ENCODE measurements around the gene GDF10.

The GDF10 gene

GRCh38 chr10:47318706-47319105 lies 18.7 kb downstream of the GDF10 start:
- Histone ChIP-seq H3K36me3 (ENCODE audit: control insufficient read depth in 1 of 2, insufficient read depth in 2 of 2, low read depth in 1 of 2, low read length in 2 of 2) (no peaks in the 10 kb centered on the region), H3K4me3 (ENCODE audit: insufficient read depth in 1 of 2, low read depth in 1 of 2, low read length in 2 of 2) (no peak overlapping the region), H3K4me1 (ENCODE audit: control insufficient read depth, insufficient read depth, low read depth, low read length) (no peaks in the 10 kb centered on the region), H3K27me3 (ENCODE audit: control insufficient read depth in 1 of 2, insufficient read depth in 1 of 2, low read length in 2 of 2) (peaks cover 34 to 47% of the 10 kb centered on the region in 2 experiments), H2AK5ac (ENCODE audit: low read length, severe bottlenecking) (no peak overlapping the region), H2BK5ac (ENCODE audit: low read depth, low read length, poor library complexity, severe bottlenecking) (no peak overlapping the region), H3K18ac (ENCODE audit: low read depth in 1 of 2, low read length in 2 of 2) (no peak overlapping the region), H2BK12ac (ENCODE audit: low read length in 2 of 2) (no peak overlapping the region), H4K91ac (ENCODE audit: low read length) (no peak overlapping the region), H3K14ac (ENCODE audit: low read length in 2 of 2) (no peak overlapping the region), H3K9ac (ENCODE audit: low read length) (no peak overlapping the region), H3K23ac (ENCODE audit: low read length in 2 of 2) (no peak overlapping the region), H2AFZ (ENCODE audit: low read depth, low read length) (no peak overlapping the region), H2BK120ac (ENCODE audit: low read depth, low read length) (no peak overlapping the region), H3K79me1 (replicated peaks; ENCODE audit: low read length, poor library complexity, severe bottlenecking) (no peaks in the 10 kb centered on the region), H2BK15ac (ENCODE audit: low read depth, poor library complexity, severe bottlenecking) (no peak overlapping the region), H3K9me3 (ENCODE audit: control insufficient read depth, low read length) (no peaks in the 10 kb centered on the region), H3K27ac (ENCODE audit: low read length, poor library complexity, severe bottlenecking) (no peak overlapping the region), H3K4me2 (ENCODE audit: low read length, poor library complexity, severe bottlenecking) (no peak overlapping the region), H4K8ac (ENCODE audit: low read length) (no peak overlapping the region), H3K4ac (ENCODE audit: low read depth in 1 of 2, low read length in 2 of 2) (no peak overlapping the region)
- DNase-seq: no peak
- 67% methylated on average over 9 of the region's 9 CpGs for WGBS

GRCh38 chr10:47319784-47320183 lies 19.8 kb downstream of the GDF10 start:
- no peaks in the 10 kb centered on the region for H3K4me1 ChIP-seq (ENCODE audit: control insufficient read depth, insufficient read depth, low read depth, low read length)
- peaks cover 35 to 58% of the 10 kb centered on the region in 2 experiments for H3K27me3 ChIP-seq (ENCODE audit: control insufficient read depth in 1 of 2, insufficient read depth in 1 of 2, low read length in 2 of 2)
- no peak for DNase-seq
- no peak overlapping the region for H3K4ac ChIP-seq (ENCODE audit: low read depth in 1 of 2, low read length in 2 of 2)
- H3K4me3 ChIP-seq (ENCODE audit: insufficient read depth in 1 of 2, low read depth in 1 of 2, low read length in 2 of 2): no peak overlapping the region
- H3K9me3 ChIP-seq (ENCODE audit: control insufficient read depth, low read length): no peaks in the 10 kb centered on the region
- H4K91ac ChIP-seq (ENCODE audit: low read length): no peak overlapping the region
- 80% methylated on average over 8 of the region's 8 CpGs for WGBS
- H2BK120ac ChIP-seq (ENCODE audit: low read depth, low read length): no peak overlapping the region
- H3K36me3 ChIP-seq (ENCODE audit: control insufficient read depth in 1 of 2, insufficient read depth in 2 of 2, low read depth in 1 of 2, low read length in 2 of 2): no peaks in the 10 kb centered on the region
- H3K79me1 ChIP-seq (replicated peaks; ENCODE audit: low read length, poor library complexity, severe bottlenecking): no peaks in the 10 kb centered on the region
- no peak overlapping the region for H2BK15ac ChIP-seq (ENCODE audit: low read depth, poor library complexity, severe bottlenecking)
- no peak overlapping the region for H3K27ac ChIP-seq (ENCODE audit: low read length, poor library complexity, severe bottlenecking)
- no peak overlapping the region for H3K4me2 ChIP-seq (ENCODE audit: low read length, poor library complexity, severe bottlenecking)
- H2AK5ac ChIP-seq (ENCODE audit: low read length, severe bottlenecking): no peak overlapping the region
- H2BK5ac ChIP-seq (ENCODE audit: low read depth, low read length, poor library complexity, severe bottlenecking): no peak overlapping the region
- no peak overlapping the region for H3K18ac ChIP-seq (ENCODE audit: low read depth in 1 of 2, low read length in 2 of 2)
- no peak overlapping the region for H2AFZ ChIP-seq (ENCODE audit: low read depth, low read length)
- no peak overlapping the region for H3K23ac ChIP-seq (ENCODE audit: low read length in 2 of 2)
- no peak overlapping the region for H3K9ac ChIP-seq (ENCODE audit: low read length)
- H4K8ac ChIP-seq (ENCODE audit: low read length): no peak overlapping the region
- no peak overlapping the region for H2BK12ac ChIP-seq (ENCODE audit: low read length in 2 of 2)
- H3K14ac ChIP-seq (ENCODE audit: low read length in 2 of 2): no peak overlapping the region

GRCh38 chr10:47320812-47321211 lies 20.8 kb downstream of the GDF10 start:
- no peak overlapping the region for H3K4me2 ChIP-seq (ENCODE audit: low read length, poor library complexity, severe bottlenecking)
- H2AFZ ChIP-seq (ENCODE audit: low read depth, low read length): no peak overlapping the region
- no peak overlapping the region for H4K8ac ChIP-seq (ENCODE audit: low read length)
- H4K91ac ChIP-seq (ENCODE audit: low read length): no peak overlapping the region
- H3K27me3 ChIP-seq (ENCODE audit: control insufficient read depth in 1 of 2, insufficient read depth in 1 of 2, low read length in 2 of 2): peaks cover 35 to 66% of the 10 kb centered on the region in 2 experiments
- no peak overlapping the region for H2BK12ac ChIP-seq (ENCODE audit: low read length in 2 of 2)
- H2BK120ac ChIP-seq (ENCODE audit: low read depth, low read length): no peak overlapping the region
- H3K36me3 ChIP-seq (ENCODE audit: control insufficient read depth in 1 of 2, insufficient read depth in 2 of 2, low read depth in 1 of 2, low read length in 2 of 2): no peaks in the 10 kb centered on the region
- no peaks in the 10 kb centered on the region for H3K4me1 ChIP-seq (ENCODE audit: control insufficient read depth, insufficient read depth, low read depth, low read length)
- DNase-seq: no peak
- no peaks in the 10 kb centered on the region for H3K79me1 ChIP-seq (replicated peaks; ENCODE audit: low read length, poor library complexity, severe bottlenecking)
- WGBS: 81% methylated on average over 6 of the region's 6 CpGs
- H2BK15ac ChIP-seq (ENCODE audit: low read depth, poor library complexity, severe bottlenecking): no peak overlapping the region
- H3K9ac ChIP-seq (ENCODE audit: low read length): no peak overlapping the region
- H3K18ac ChIP-seq (ENCODE audit: low read depth in 1 of 2, low read length in 2 of 2): no peak overlapping the region
- no peak overlapping the region for H2BK5ac ChIP-seq (ENCODE audit: low read depth, low read length, poor library complexity, severe bottlenecking)
- H3K4me3 ChIP-seq (ENCODE audit: insufficient read depth in 1 of 2, low read depth in 1 of 2, low read length in 2 of 2): no peak overlapping the region
- no peak overlapping the region for H2AK5ac ChIP-seq (ENCODE audit: low read length, severe bottlenecking)
- no peaks in the 10 kb centered on the region for H3K9me3 ChIP-seq (ENCODE audit: control insufficient read depth, low read length)
- no peak overlapping the region for H3K4ac ChIP-seq (ENCODE audit: low read depth in 1 of 2, low read length in 2 of 2)
- no peak overlapping the region for H3K23ac ChIP-seq (ENCODE audit: low read length in 2 of 2)
- H3K27ac ChIP-seq (ENCODE audit: low read length, poor library complexity, severe bottlenecking): no peak overlapping the region
- H3K14ac ChIP-seq (ENCODE audit: low read length in 2 of 2): no peak overlapping the region

GRCh38 chr10:47321521-47322195 lies 21.7 kb downstream of the GDF10 start:
- Histone ChIP-seq H3K4me2 (ENCODE audit: low read length, poor library complexity, severe bottlenecking) (no peak overlapping the region), H3K27me3 (ENCODE audit: control insufficient read depth in 1 of 2, insufficient read depth in 1 of 2, low read length in 2 of 2) (peaks cover 35 to 66% of the 10 kb centered on the region in 2 experiments), H3K36me3 (ENCODE audit: control insufficient read depth in 1 of 2, insufficient read depth in 2 of 2, low read depth in 1 of 2, low read length in 2 of 2) (no peaks in the 10 kb centered on the region), H2BK120ac (ENCODE audit: low read depth, low read length) (no peak overlapping the region), H3K4me1 (ENCODE audit: control insufficient read depth, insufficient read depth, low read depth, low read length) (no peaks in the 10 kb centered on the region), H2AK5ac (ENCODE audit: low read length, severe bottlenecking) (no peak overlapping the region), H3K23ac (ENCODE audit: low read length in 2 of 2) (no peak overlapping the region), H4K91ac (ENCODE audit: low read length) (no peak overlapping the region), H2BK5ac (ENCODE audit: low read depth, low read length, poor library complexity, severe bottlenecking) (no peak overlapping the region), H3K79me1 (replicated peaks; ENCODE audit: low read length, poor library complexity, severe bottlenecking) (no peaks in the 10 kb centered on the region), H2AFZ (ENCODE audit: low read depth, low read length) (no peak overlapping the region), H3K4me3 (ENCODE audit: insufficient read depth in 1 of 2, low read depth in 1 of 2, low read length in 2 of 2) (no peak overlapping the region), H4K8ac (ENCODE audit: low read length) (no peak overlapping the region), H3K14ac (ENCODE audit: low read length in 2 of 2) (no peak overlapping the region), H3K9ac (ENCODE audit: low read length) (no peak overlapping the region), H3K27ac (ENCODE audit: low read length, poor library complexity, severe bottlenecking) (no peak overlapping the region), H2BK15ac (ENCODE audit: low read depth, poor library complexity, severe bottlenecking) (no peak overlapping the region), H3K9me3 (ENCODE audit: control insufficient read depth, low read length) (no peaks in the 10 kb centered on the region), H2BK12ac (ENCODE audit: low read length in 2 of 2) (no peak overlapping the region), H3K18ac (ENCODE audit: low read depth in 1 of 2, low read length in 2 of 2) (no peak overlapping the region), H3K4ac (ENCODE audit: low read depth in 1 of 2, low read length in 2 of 2) (no peak overlapping the region)
- 69% methylated on average over 7 of the region's 8 CpGs for WGBS
- DNase-seq: no peak

Measured in mesenchymal stem cell (in vitro differentiated cells and primary cell).